ENCODE results near the gene C16orf92. TPM values are rescaled to one million over a fixed set of nuclear protein-coding genes. Genes with fewer than 3 reads are reported as not detected.

C16orf92 gene
- total RNA-seq, 4 donors from 2014 or later = not detected

- Histone ChIP-seq H3K27ac (replicated peaks in 1 of 4) (no peak overlapping the region), H3K4me1 (peaks cover 0 to 5% (median 2%) of the 10 kb centered on the region in 4 donors), H3K36me3 (peaks cover 92 to 100% (median 100%) of the 10 kb centered on the region in 4 donors), H3K27me3 (no peaks in the 10 kb centered on the region), H3K4me3 (no peak overlapping the region), H3K9me3 (no peaks in the 10 kb centered on the region)
- DNase-seq (ENCODE audit: extremely low spot score) = no peak
- intact Hi-C loops (cut with DNase I) = no loop called here
- 80% methylated on average over 11 of the region's 12 CpGs for WGBS
- TF ChIP-seq, protein P1, sequence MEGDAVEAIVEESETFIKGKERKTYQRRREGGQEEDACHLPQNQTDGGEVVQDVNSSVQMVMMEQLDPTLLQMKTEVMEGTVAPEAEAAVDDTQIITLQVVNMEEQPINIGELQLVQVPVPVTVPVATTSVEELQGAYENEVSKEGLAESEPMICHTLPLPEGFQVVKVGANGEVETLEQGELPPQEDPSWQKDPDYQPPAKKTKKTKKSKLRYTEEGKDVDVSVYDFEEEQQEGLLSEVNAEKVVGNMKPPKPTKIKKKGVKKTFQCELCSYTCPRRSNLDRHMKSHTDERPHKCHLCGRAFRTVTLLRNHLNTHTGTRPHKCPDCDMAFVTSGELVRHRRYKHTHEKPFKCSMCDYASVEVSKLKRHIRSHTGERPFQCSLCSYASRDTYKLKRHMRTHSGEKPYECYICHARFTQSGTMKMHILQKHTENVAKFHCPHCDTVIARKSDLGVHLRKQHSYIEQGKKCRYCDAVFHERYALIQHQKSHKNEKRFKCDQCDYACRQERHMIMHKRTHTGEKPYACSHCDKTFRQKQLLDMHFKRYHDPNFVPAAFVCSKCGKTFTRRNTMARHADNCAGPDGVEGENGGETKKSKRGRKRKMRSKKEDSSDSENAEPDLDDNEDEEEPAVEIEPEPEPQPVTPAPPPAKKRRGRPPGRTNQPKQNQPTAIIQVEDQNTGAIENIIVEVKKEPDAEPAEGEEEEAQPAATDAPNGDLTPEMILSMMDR (IDR thresholded peaks at IDR 0.05) = no peak
- no peak for TF ChIP-seq POLR2A (IDR thresholded peaks at IDR 0.05; ENCODE audit: low read depth)
- TF ChIP-seq EP300 (IDR thresholded peaks at IDR 0.05) = no peak
- TF ChIP-seq POLR2AphosphoS5 (IDR thresholded peaks at IDR 0.05) = no peak
Measured at GRCh38 chr16:29983420-29984136, 39.4 kb upstream of the C16orf92 start.

GRCh38 chr16:29984137-29984763, 38.7 kb upstream of the C16orf92 start:
- no peak for DNase-seq (ENCODE audit: extremely low spot score)
- H3K4me3 ChIP-seq = no peak overlapping the region
- H3K4me1 ChIP-seq = no peaks in the 10 kb centered on the region
- H3K36me3 ChIP-seq = peaks cover 85 to 100% (median 100%) of the 10 kb centered on the region in 4 donors
- H3K9me3 ChIP-seq = no peaks in the 10 kb centered on the region
- H3K27ac ChIP-seq (replicated peaks in 1 of 4) = no peak overlapping the region
- 79% methylated on average over 6 of the region's 6 CpGs for WGBS
- TF ChIP-seq POLR2A (IDR thresholded peaks at IDR 0.05; ENCODE audit: low read depth) (no peak), POLR2AphosphoS5 (IDR thresholded peaks at IDR 0.05) (no peak), EP300 (IDR thresholded peaks at IDR 0.05) (no peak)
- TF ChIP-seq, protein P1 (IDR thresholded peaks at IDR 0.05) = no peak
- intact Hi-C loops (cut with DNase I) = no loop called here
- no peaks in the 10 kb centered on the region for H3K27me3 ChIP-seq

- WGBS = 91% methylated on average over 5 of the region's 5 CpGs
- TF ChIP-seq, protein P1 (IDR thresholded peaks at IDR 0.05) = no peak
- TF ChIP-seq POLR2AphosphoS5 (IDR thresholded peaks at IDR 0.05) (no peak), POLR2A (IDR thresholded peaks at IDR 0.05; ENCODE audit: low read depth) (no peak), EP300 (IDR thresholded peaks at IDR 0.05) (no peak)
- DNase-seq (ENCODE audit: extremely low spot score) = no peak
- intact Hi-C loops (cut with DNase I) = no loop called here
- Histone ChIP-seq H3K27me3 (no peaks in the 10 kb centered on the region), H3K4me3 (no peak overlapping the region), H3K4me1 (no peaks in the 10 kb centered on the region), H3K27ac (replicated peaks in 1 of 4) (no peak overlapping the region), H3K36me3 (peaks cover 81 to 100% (median 100%) of the 10 kb centered on the region in 4 donors), H3K9me3 (no peaks in the 10 kb centered on the region)
Measured at GRCh38 chr16:29984764-29985147, 38.2 kb upstream of the C16orf92 start.

GRCh38 chr16:29985271-29985811, 37.7 kb upstream of the C16orf92 start:
- Histone ChIP-seq H3K27ac (replicated peaks in 1 of 4) (no peak overlapping the region), H3K4me3 (no peak overlapping the region), H3K4me1 (no peaks in the 10 kb centered on the region), H3K9me3 (no peaks in the 10 kb centered on the region), H3K36me3 (peaks cover 79 to 100% (median 100%) of the 10 kb centered on the region in 4 donors), H3K27me3 (no peaks in the 10 kb centered on the region)
- 94% methylated on average over 26 of the region's 28 CpGs for WGBS
- no peak for TF ChIP-seq POLR2A (IDR thresholded peaks at IDR 0.05; ENCODE audit: low read depth)
- TF ChIP-seq, protein P1 (IDR thresholded peaks at IDR 0.05) = no peak
- DNase-seq (ENCODE audit: extremely low spot score) = no peak
- intact Hi-C loops (cut with DNase I) = no loop called here

Measured in esophagus muscularis mucosa (tissue), 4 donors.